ENCODE measurements around the gene HSPA12B. TPM values are rescaled to one million over a fixed set of nuclear protein-coding genes. Genes with fewer than 3 reads are reported as not detected.
A peak's percentile ranks its signal among the peaks of the same experiment; 100 is the strongest.

HSPA12B gene
- total and polyA plus RNA-seq, 8 donors, result 0.55 to 6.0 (median 1.7) TPM

- intact Hi-C loops (cut with DNase I), result no loop called here
- no peaks in the 10 kb centered on the region for H3K4me1 ChIP-seq
- FAIRE-seq (no peak), ATAC-seq (no peak), DNase-seq (no peak)
- no peaks in the 10 kb centered on the region for H3K9me3 ChIP-seq
- no peaks in the 10 kb centered on the region for H3K27me3 ChIP-seq
- no peak overlapping the region for H3K27ac ChIP-seq
- H3K4me3 ChIP-seq, result no peak overlapping the region
- no peaks in the 10 kb centered on the region for H3K36me3 ChIP-seq
- WGBS, 2 donors, result 88 to 94% methylated on average over 11 of the region's 11 CpGs
- no peak for TF ChIP-seq CTCF (IDR thresholded peaks at IDR 0.05)
Observed at GRCh38 chr20:3702611-3703391, 29.7 kb upstream of the HSPA12B start.

GRCh38 chr20:3704087-3704486 lies 28.4 kb upstream of the HSPA12B start:
- Histone ChIP-seq H3K36me3 (no peaks in the 10 kb centered on the region), H3K9me3 (no peaks in the 10 kb centered on the region), H3K27me3 (no peaks in the 10 kb centered on the region), H3K27ac (no peak overlapping the region), H3K4me3 (no peak overlapping the region), H3K4me1 (no peaks in the 10 kb centered on the region)
- intact Hi-C loops (cut with DNase I), result no loop called here
- 60 to 68% methylated on average over 5 of the region's 5 CpGs for WGBS, 2 donors
- FAIRE-seq (no peak), DNase-seq (no peak), ATAC-seq (no peak)
- no peak for TF ChIP-seq CTCF (IDR thresholded peaks at IDR 0.05)

GRCh38 chr20:3705491-3705969 lies 27.0 kb upstream of the HSPA12B start:
- Histone ChIP-seq H3K9me3 (no peaks in the 10 kb centered on the region), H3K27me3 (no peaks in the 10 kb centered on the region), H3K4me1 (no peaks in the 10 kb centered on the region), H3K36me3 (no peaks in the 10 kb centered on the region), H3K4me3 (no peak overlapping the region), H3K27ac (no peak overlapping the region)
- no peak for TF ChIP-seq CTCF (IDR thresholded peaks at IDR 0.05)
- intact Hi-C loops (cut with DNase I), result no loop called here
- DNase-seq, result no peak
- no peak for ATAC-seq
- FAIRE-seq, result no peak
- WGBS, 2 donors, result 75 to 82% methylated on average over 14 of the region's 14 CpGs

- ATAC-seq (no peak), FAIRE-seq (no peak), DNase-seq (peak in 1 of 6 donors; percentile 54)
- intact Hi-C loops (cut with DNase I), result no loop called here
- Histone ChIP-seq H3K4me3 (no peak overlapping the region), H3K9me3 (no peaks in the 10 kb centered on the region), H3K36me3 (no peaks in the 10 kb centered on the region), H3K27me3 (no peaks in the 10 kb centered on the region), H3K4me1 (no peaks in the 10 kb centered on the region), H3K27ac (no peak overlapping the region)
- TF ChIP-seq CTCF (IDR thresholded peaks at IDR 0.05), result no peak
- WGBS, 2 donors, result 85 to 91% methylated on average over 31 of the region's 31 CpGs
Observed at GRCh38 chr20:3705970-3706739, 26.3 kb upstream of the HSPA12B start.

All from pancreas (tissue), 10 donors.